ENCODE measurements around the gene PTPRG.

Gene PTPRG

DNA sequence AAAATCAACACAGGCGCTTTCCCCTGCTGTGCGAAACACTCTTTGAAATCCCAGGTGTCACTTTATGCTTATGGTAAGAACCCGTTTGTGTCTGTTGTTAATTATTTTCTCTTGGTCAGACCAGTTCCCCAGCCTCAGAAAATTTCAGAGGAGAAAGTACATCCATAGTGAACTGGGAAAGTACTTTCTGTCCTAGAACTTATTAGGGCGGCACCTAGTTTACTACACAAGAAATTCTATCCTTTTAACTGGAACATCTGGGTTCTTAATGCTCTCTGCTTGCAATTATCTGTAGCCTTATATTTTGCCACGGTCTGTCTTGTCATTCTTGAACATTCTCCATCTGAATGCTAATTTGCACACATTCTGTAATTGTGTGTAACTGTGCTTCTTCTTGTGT lies 215.0 kb downstream of the PTPRG start:
- no peak overlapping the region for H3K4me2 ChIP-seq (ENCODE audit: low read length)
- no peak overlapping the region for H2BK5ac ChIP-seq (ENCODE audit: low read depth, low read length, poor library complexity)
- no peak overlapping the region for H4K91ac ChIP-seq (ENCODE audit: low read depth, low read length)
- no peaks in the 10 kb centered on the region for H3K27me3 ChIP-seq (ENCODE audit: insufficient read depth, low read length)
- no peak overlapping the region for H3K27ac ChIP-seq (ENCODE audit: low read depth, low read length)
- no CpG with 5 or more reads among the region's 5 CpGs for WGBS (ENCODE audit: extremely low coverage, insufficient coverage, insufficient read length)
- H3K79me2 ChIP-seq (ENCODE audit: control insufficient read depth, insufficient read depth, low read length, poor library complexity): no peaks in the 10 kb centered on the region
- no peak overlapping the region for H2AFZ ChIP-seq (ENCODE audit: insufficient read depth, low read length, poor library complexity)
- no peak overlapping the region for H4K8ac ChIP-seq (ENCODE audit: low read depth, low read length)
- H3K4ac ChIP-seq (ENCODE audit: low read depth, low read length): no peak overlapping the region
- no peaks in the 10 kb centered on the region for H3K36me3 ChIP-seq (ENCODE audit: control insufficient read depth in 1 of 2, insufficient read depth in 2 of 2, low read length in 2 of 2)
- no peak overlapping the region for H4K12ac ChIP-seq (ENCODE audit: low read depth, low read length)
- no peak overlapping the region for H3K9ac ChIP-seq (ENCODE audit: low read length)
- DNase-seq: no peak
- H3K79me1 ChIP-seq (ENCODE audit: low read length): no peaks in the 10 kb centered on the region
- no peak overlapping the region for H3K4me3 ChIP-seq (ENCODE audit: low read depth, low read length)
- no peak overlapping the region for H3K18ac ChIP-seq (ENCODE audit: low read length)
- H2BK12ac ChIP-seq (ENCODE audit: low read length): no peak overlapping the region
- H3K4me1 ChIP-seq (ENCODE audit: control insufficient read depth in 1 of 2, insufficient read depth in 2 of 2, low read length in 2 of 2): no peaks in the 10 kb centered on the region
- H2AK5ac ChIP-seq (ENCODE audit: low read length): no peak overlapping the region
- no peak overlapping the region for H3K23ac ChIP-seq (ENCODE audit: low read length)
- no peaks in the 10 kb centered on the region for H3K9me3 ChIP-seq (ENCODE audit: insufficient read depth, low read depth, low read length)
- H2BK120ac ChIP-seq (ENCODE audit: insufficient read depth, low read length, poor library complexity): no peak overlapping the region
- no peak overlapping the region for H3K14ac ChIP-seq (ENCODE audit: low read length)

DNA sequence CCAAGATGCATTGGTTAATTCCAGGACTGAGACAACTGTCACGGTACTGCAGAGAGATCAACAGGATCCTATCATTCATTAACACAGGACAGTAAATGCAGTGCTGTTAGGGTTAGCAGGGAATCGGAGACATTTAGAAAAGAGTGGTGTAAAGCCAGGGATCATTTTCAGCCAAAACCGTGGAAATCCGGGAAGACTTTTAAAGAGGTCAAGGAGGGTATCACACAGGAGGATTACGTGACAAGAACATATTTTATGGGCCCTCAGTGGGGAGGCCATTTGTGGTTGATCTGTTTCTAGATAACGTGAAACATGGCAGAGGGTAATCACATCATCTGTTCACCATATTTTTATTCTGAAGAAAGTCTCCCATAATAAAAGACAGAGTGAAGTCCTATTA lies 216.1 kb downstream of the PTPRG start:
- H3K18ac ChIP-seq (ENCODE audit: low read length): no peak overlapping the region
- H3K14ac ChIP-seq (ENCODE audit: low read length): no peak overlapping the region
- no peak overlapping the region for H2AFZ ChIP-seq (ENCODE audit: insufficient read depth, low read length, poor library complexity)
- no peak overlapping the region for H3K23ac ChIP-seq (ENCODE audit: low read length)
- no peaks in the 10 kb centered on the region for H3K9me3 ChIP-seq (ENCODE audit: insufficient read depth, low read depth, low read length)
- no peak overlapping the region for H3K27ac ChIP-seq (ENCODE audit: low read depth, low read length)
- no peak for DNase-seq
- H4K12ac ChIP-seq (ENCODE audit: low read depth, low read length): no peak overlapping the region
- no peak overlapping the region for H3K9ac ChIP-seq (ENCODE audit: low read length)
- H3K4ac ChIP-seq (ENCODE audit: low read depth, low read length): no peak overlapping the region
- no peak overlapping the region for H3K4me3 ChIP-seq (ENCODE audit: low read depth, low read length)
- no peak overlapping the region for H2BK5ac ChIP-seq (ENCODE audit: low read depth, low read length, poor library complexity)
- H2BK120ac ChIP-seq (ENCODE audit: insufficient read depth, low read length, poor library complexity): no peak overlapping the region
- no peaks in the 10 kb centered on the region for H3K27me3 ChIP-seq (ENCODE audit: insufficient read depth, low read length)
- H2AK5ac ChIP-seq (ENCODE audit: low read length): no peak overlapping the region
- no peaks in the 10 kb centered on the region for H3K79me1 ChIP-seq (ENCODE audit: low read length)
- no peak overlapping the region for H3K4me2 ChIP-seq (ENCODE audit: low read length)
- H3K79me2 ChIP-seq (ENCODE audit: control insufficient read depth, insufficient read depth, low read length, poor library complexity): no peaks in the 10 kb centered on the region
- H4K8ac ChIP-seq (ENCODE audit: low read depth, low read length): no peak overlapping the region
- H4K91ac ChIP-seq (ENCODE audit: low read depth, low read length): no peak overlapping the region
- no peaks in the 10 kb centered on the region for H3K4me1 ChIP-seq (ENCODE audit: control insufficient read depth in 1 of 2, insufficient read depth in 2 of 2, low read length in 2 of 2)
- H2BK12ac ChIP-seq (ENCODE audit: low read length): no peak overlapping the region
- no CpG with 5 or more reads among the region's 6 CpGs for WGBS (ENCODE audit: extremely low coverage, insufficient coverage, insufficient read length)
- H3K36me3 ChIP-seq (ENCODE audit: control insufficient read depth in 1 of 2, insufficient read depth in 2 of 2, low read length in 2 of 2): no peaks in the 10 kb centered on the region

DNA sequence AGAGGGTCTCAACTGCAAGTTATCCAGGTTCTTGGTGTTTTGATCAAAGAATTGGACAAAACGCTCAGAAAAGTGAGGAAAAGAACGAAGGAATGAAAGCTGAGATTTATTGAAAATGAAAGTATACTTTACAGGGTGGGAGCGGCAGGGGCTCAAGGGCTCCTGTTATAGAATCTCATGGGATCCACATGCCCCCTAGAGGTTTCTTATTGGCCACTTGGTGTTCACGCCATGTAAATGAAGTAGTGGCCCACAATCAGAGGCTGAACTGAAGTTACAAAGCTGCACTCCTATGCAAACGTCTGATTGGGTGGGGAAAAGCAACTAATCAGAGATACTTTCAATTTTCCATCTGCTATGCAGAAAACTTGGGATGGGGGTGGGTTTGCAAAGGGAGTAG lies 216.7 kb downstream of the PTPRG start:
- no peak overlapping the region for H3K4ac ChIP-seq (ENCODE audit: low read depth, low read length)
- H3K23ac ChIP-seq (ENCODE audit: low read length): no peak overlapping the region
- no peak overlapping the region for H3K18ac ChIP-seq (ENCODE audit: low read length)
- H3K4me1 ChIP-seq (ENCODE audit: control insufficient read depth in 1 of 2, insufficient read depth in 2 of 2, low read length in 2 of 2): no peaks in the 10 kb centered on the region
- H3K9me3 ChIP-seq (ENCODE audit: insufficient read depth, low read depth, low read length): no peaks in the 10 kb centered on the region
- DNase-seq: no peak
- no peak overlapping the region for H2BK12ac ChIP-seq (ENCODE audit: low read length)
- no peak overlapping the region for H4K12ac ChIP-seq (ENCODE audit: low read depth, low read length)
- H3K36me3 ChIP-seq (ENCODE audit: control insufficient read depth in 1 of 2, insufficient read depth in 2 of 2, low read length in 2 of 2): no peaks in the 10 kb centered on the region
- no peak overlapping the region for H3K4me2 ChIP-seq (ENCODE audit: low read length)
- no peak overlapping the region for H4K91ac ChIP-seq (ENCODE audit: low read depth, low read length)
- no peak overlapping the region for H4K8ac ChIP-seq (ENCODE audit: low read depth, low read length)
- no CpG with 5 or more reads among the region's 5 CpGs for WGBS (ENCODE audit: extremely low coverage, insufficient coverage, insufficient read length)
- no peak overlapping the region for H3K4me3 ChIP-seq (ENCODE audit: low read depth, low read length)
- H2BK120ac ChIP-seq (ENCODE audit: insufficient read depth, low read length, poor library complexity): no peak overlapping the region
- H2AK5ac ChIP-seq (ENCODE audit: low read length): no peak overlapping the region
- no peak overlapping the region for H3K14ac ChIP-seq (ENCODE audit: low read length)
- no peak overlapping the region for H2AFZ ChIP-seq (ENCODE audit: insufficient read depth, low read length, poor library complexity)
- no peaks in the 10 kb centered on the region for H3K27me3 ChIP-seq (ENCODE audit: insufficient read depth, low read length)
- H3K9ac ChIP-seq (ENCODE audit: low read length): no peak overlapping the region
- no peaks in the 10 kb centered on the region for H3K79me1 ChIP-seq (ENCODE audit: low read length)
- no peak overlapping the region for H2BK5ac ChIP-seq (ENCODE audit: low read depth, low read length, poor library complexity)
- H3K27ac ChIP-seq (ENCODE audit: low read depth, low read length): no peak overlapping the region
- H3K79me2 ChIP-seq (ENCODE audit: control insufficient read depth, insufficient read depth, low read length, poor library complexity): no peaks in the 10 kb centered on the region

DNA sequence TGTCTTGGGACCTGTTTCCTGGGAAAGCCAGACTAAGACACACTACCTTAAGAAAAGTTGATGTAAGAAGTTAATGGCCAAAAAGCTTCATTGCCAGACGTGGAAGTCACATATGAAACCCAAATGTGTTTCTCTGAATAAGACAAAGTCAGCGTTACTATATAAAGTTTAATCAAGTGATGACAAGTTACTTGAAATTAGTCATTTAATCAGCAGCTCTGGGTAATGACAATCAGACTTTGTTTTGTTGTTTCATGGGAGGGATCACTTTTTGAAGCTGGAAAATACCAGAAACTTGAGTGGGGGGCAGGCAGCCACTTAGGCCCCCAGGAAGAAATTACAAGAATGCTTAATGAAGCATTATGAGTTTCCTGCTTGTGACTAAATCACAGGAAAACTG lies 218.6 kb downstream of the PTPRG start:
- Histone ChIP-seq H3K4me1 (ENCODE audit: control insufficient read depth in 1 of 2, insufficient read depth in 2 of 2, low read length in 2 of 2) (no peaks in the 10 kb centered on the region), H4K91ac (ENCODE audit: low read depth, low read length) (no peak overlapping the region), H3K4me3 (ENCODE audit: low read depth, low read length) (no peak overlapping the region), H2BK120ac (ENCODE audit: insufficient read depth, low read length, poor library complexity) (no peak overlapping the region), H3K27me3 (ENCODE audit: insufficient read depth, low read length) (no peaks in the 10 kb centered on the region), H4K8ac (ENCODE audit: low read depth, low read length) (no peak overlapping the region), H2BK5ac (ENCODE audit: low read depth, low read length, poor library complexity) (no peak overlapping the region), H3K18ac (ENCODE audit: low read length) (no peak overlapping the region), H3K79me1 (ENCODE audit: low read length) (no peaks in the 10 kb centered on the region), H3K9me3 (ENCODE audit: insufficient read depth, low read depth, low read length) (no peaks in the 10 kb centered on the region), H2AK5ac (ENCODE audit: low read length) (no peak overlapping the region), H3K79me2 (ENCODE audit: control insufficient read depth, insufficient read depth, low read length, poor library complexity) (no peaks in the 10 kb centered on the region), H2BK12ac (ENCODE audit: low read length) (no peak overlapping the region), H3K4me2 (ENCODE audit: low read length) (no peak overlapping the region), H3K23ac (ENCODE audit: low read length) (no peak overlapping the region), H3K4ac (ENCODE audit: low read depth, low read length) (no peak overlapping the region), H3K9ac (ENCODE audit: low read length) (peak overlapping the region; percentile 30), H2AFZ (ENCODE audit: insufficient read depth, low read length, poor library complexity) (no peak overlapping the region), H3K27ac (ENCODE audit: low read depth, low read length) (no peak overlapping the region), H3K14ac (ENCODE audit: low read length) (no peak overlapping the region), H4K12ac (ENCODE audit: low read depth, low read length) (no peak overlapping the region), H3K36me3 (ENCODE audit: control insufficient read depth in 1 of 2, insufficient read depth in 2 of 2, low read length in 2 of 2) (no peaks in the 10 kb centered on the region)
- WGBS (ENCODE audit: extremely low coverage, insufficient coverage, insufficient read length): no CpG with 5 or more reads among the region's 2 CpGs
- no peak for DNase-seq
